GM19463 (cell line): ENCODE measurements around the gene OR51G2.
"Not testable (repeated sequence)": the region's sequence is repeated elsewhere in the genome, so short reads cannot be mapped to it uniquely, and the experiment has no call there.

Experiments used
- ATAC-seq: cut with Tn5 transposase; IDR thresholded peaks from one replicate; pipeline ENCODE4 v1.9.1; 2021; ENCODE audit warnings: mild to moderate bottlenecking, moderate library complexity; ENCODE audit not compliant: unreplicated experiment

The OR51G2 gene, protein sequence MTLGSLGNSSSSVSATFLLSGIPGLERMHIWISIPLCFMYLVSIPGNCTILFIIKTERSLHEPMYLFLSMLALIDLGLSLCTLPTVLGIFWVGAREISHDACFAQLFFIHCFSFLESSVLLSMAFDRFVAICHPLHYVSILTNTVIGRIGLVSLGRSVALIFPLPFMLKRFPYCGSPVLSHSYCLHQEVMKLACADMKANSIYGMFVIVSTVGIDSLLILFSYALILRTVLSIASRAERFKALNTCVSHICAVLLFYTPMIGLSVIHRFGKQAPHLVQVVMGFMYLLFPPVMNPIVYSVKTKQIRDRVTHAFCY

DNA sequence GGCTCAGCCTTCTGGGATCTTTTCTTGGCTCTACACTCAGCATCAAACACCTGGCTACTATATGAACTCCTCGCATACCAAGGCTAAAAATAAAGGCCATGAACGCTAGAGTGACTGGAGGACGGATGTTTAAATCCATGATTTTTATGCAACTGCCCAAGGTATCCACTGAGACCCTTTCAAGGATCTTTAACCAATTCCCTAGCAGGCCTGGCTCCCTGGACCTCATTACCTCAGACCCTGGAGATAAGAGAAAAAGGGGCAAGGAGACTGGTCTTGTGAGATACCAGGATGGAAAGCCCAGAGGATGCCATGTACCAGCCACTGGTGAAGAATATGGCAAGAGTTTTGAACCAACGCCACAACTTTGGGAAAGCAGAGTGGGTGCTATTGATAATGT is at the start of gene OR51G2:
OR51G2 (minus strand) TSS at position 101 of the 400 bp plus-strand sequence. CDS start 3,687 bp downstream, outside the sequence.
- ATAC-seq: no peak

DNA sequence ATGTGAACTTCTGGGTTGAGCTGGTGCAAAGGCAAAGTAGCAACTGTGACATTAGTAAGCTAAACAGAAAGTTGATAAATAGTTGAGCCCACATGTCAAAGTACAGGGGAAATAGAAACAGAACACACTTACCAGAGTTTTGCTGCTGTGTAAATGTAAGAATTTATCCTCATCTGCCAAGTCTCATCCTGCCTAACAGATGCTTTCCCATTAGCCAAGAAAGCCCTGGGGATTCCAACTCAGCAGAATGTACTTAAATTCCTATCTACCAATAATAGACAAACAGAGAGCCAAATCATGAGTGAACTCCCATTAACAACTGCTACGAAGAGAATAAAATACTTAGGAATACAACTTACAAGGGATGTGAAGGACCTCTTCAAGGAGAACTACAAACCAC is 43.7 kb upstream of the OR51G2 start:
- no peak for ATAC-seq

DNA sequence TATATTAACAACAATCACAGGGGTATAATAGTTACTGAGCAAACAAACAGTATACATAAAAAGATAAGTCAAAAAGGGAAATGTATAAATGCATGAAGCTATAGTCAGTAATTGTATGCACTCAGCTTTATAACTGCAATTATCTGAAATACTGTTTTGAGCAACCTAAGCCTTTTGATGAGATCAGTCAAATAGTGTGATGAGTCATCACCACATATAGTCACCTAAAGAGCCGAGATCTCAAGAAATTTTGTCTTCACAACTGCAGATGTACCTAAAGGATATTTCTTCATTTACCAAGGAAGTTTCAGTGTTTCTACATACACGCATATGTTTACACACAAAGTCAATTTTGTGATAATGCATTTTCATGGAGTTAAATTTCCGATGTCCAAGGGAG is 41.7 kb upstream of the OR51G2 start:
- ATAC-seq: no peak

DNA sequence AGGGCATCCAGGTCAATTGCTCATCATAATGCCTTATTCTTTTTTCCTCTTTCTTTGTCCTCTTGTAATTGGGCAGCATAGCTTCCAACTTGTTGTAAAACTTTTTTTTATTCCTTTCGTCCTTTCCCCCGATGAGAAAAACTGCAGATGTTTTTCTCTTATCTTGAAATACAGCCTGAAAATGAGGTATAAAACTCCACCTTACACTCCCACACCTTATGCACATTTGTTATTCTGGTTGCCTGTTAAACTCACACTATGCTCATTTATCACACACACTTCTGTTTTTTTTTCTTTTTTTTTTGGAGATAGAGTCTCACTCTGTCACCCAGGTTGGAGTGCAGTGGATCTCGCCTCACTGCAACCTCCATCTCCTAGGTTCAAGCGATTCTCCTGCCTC is 38.2 kb upstream of the OR51G2 start:
- ATAC-seq: no peak

DNA sequence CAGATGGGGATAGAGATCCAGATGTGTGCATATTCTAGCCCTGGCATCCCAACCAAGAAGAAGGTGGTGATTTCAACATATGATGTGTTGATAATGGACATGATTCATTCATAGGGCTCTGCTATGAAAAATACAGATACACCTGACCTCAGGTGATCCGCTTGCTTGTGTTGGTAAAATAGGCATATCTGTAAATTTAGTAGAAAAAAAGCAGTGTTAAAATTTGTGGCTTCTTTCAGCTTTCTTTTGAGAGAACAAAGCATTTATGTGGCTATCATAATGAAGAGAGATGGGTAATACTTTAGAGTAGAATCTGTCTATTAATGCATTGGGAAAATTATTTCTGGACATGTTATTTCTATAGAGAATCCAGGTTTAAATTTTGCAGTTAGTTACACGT is 36.5 kb upstream of the OR51G2 start, which contains the start of gene OR51A2:
OR51A2 (minus strand) TSS at position 101 of the 400 bp plus-strand sequence; CDS start at position 101, 0 bp downstream.
- not testable (repeated sequence) for ATAC-seq

DNA sequence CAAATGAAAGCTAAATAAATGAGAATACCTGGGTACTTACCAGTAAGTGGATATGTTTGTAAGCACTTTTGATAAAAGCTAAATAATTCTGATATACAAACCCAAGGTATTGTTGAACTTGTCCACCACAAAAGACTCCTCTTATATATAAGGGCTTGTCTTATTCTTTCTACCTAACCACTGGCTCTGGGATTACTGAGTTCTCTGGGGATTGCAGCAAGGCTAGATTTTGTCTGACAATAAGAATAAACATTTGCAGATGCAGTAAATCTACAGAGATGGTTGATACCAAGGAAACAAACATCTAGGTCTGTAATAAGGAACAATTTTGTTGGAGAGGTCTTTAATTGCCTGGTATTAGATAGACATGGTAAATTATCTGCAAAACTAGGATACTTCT is 28.4 kb upstream of the OR51G2 start, which contains the start of gene OR51A4:
OR51A4 (minus strand) TSS at position 101 of the 400 bp plus-strand sequence. CDS start 505 bp downstream, outside the sequence.
- ATAC-seq: no peak

DNA sequence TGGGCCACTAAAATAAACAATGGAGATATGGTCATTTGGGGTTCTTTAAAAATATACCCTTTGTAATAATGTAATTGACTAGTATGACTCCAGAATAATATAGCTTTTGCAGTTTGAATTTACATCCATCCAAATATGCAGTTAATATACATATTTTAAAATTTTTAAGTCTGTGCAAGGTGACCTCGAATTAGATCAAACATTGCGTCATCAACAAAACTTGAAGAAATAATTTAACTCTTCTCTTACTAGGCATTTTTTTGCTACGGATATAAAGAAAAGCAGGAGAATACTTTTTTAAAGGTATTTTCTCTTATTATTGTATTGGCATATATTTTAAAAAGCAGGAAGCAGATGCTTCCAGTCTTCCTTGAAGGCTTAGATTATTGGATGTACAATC is 17.6 kb upstream of the OR51G2 start:
- ATAC-seq: no peak

DNA sequence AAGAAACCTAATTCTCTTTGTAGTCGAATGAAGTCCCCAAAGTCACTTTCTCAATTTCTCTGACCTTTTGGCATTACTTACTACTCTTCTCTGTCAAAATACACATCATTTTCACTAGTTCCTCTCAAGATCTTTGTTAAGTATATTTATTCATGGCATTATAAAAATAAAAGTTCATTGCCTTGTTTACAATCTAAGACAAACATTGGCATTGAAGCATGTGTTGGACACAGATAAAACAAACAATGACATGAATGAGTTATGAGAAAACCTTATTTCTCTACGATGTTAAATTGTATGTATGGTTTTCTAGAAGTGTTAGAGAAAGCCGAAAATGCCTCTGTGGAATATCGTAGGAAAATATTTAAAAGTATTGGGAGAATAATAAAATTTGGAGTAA is 13.6 kb upstream of the OR51G2 start:
- ATAC-seq: no peak

DNA sequence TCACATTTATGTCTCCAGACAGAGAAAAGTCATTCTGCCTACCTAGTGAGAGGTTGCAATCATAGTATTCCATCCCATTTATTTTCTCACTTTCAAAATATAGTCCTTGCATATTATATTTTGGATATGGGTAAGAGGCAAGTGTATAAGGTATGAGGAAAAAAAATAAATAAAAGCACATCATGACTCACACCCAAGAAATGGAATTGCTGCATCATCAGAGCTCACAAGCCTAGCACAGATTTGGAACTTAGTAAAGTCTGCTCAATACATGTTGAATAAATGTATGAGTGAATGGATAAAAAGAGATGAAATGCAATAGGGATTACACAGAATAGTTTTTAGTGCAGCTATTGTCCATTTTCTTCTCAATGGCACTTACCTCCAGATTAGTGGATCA is 7.5 kb upstream of the OR51G2 start:
- no peak for ATAC-seq

DNA sequence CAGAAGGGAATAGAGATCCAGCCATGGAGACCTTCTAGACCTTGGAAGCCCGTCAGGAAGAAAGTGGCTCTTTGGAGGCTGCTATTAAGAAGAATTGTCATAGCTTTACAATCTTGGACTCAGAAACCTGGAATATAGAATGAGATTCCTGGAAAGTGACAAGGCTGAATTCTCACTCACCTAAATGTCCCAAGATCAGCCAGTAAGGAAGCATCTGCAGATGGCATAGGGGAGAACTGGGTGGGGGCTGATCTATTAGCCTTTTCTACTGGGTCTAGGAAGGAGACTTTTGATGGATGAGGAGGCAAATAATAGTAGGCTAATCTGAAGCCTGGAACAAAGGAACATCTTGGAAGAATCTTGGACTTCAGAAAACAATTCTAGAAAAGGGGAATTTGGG is 5.1 kb upstream of the OR51G2 start, which contains the start of gene OR51G1:
OR51G1 (minus strand) TSS at position 101 of the 400 bp plus-strand sequence; CDS start at position 101, 0 bp downstream.
- no peak for ATAC-seq

DNA sequence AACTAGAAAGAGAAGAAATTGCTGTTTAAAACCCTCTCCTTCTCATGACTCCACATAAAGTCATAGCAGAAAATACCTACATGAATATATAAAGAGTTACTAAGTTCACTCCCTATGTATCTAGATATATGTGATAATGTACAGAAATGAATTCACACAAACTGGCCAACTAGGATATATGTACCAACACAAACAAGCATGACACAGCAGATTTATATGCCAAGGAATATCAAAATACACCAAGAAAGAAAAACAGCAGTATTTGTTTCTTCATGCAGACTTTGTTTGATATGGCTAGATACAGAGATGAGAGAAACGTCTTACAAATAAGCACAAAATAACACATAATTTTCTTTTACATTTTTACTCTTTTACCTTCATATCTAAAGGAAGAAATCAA is 3.2 kb upstream of the OR51G2 start:
- no peak for ATAC-seq

DNA sequence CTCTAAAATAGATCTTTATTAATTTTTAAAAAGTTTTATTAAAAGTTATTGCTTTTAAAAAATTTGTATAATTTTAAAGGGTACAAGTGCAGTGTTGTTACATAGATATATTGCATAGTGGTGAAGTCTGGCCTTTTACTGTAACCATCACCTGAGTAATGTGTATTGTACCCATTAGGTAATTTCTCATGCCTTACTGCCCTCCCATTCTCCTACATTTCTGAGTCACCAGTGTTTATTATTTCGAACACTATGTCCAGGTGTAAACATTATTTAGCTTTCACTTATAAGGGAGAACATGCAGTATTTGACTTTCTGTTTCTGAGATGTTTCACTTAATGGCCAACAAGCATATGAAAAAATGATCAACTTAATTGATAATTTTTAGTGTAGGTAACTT is 2.6 kb upstream of the OR51G2 start:
- ATAC-seq: no peak

DNA sequence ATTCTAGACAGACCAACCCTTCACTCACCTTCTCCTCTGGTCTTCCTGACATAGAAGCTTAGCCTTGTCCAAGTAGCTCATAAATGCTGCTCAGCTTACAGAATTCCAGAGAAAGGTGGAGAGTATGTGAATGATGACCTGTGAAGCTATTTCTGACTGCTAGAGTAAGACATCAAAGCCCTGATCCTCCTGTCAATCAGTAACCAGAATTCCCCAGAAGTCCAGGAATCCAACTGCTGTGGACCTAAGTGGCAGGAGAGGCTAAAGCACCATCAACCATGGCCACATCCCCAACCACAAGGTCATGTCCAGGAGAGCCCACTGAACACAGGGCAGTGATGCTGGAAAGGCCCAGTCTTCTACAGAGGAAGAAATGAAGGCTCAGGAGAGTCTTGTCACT is 2.6 kb downstream of the OR51G2 start:
- ATAC-seq: no peak

DNA sequence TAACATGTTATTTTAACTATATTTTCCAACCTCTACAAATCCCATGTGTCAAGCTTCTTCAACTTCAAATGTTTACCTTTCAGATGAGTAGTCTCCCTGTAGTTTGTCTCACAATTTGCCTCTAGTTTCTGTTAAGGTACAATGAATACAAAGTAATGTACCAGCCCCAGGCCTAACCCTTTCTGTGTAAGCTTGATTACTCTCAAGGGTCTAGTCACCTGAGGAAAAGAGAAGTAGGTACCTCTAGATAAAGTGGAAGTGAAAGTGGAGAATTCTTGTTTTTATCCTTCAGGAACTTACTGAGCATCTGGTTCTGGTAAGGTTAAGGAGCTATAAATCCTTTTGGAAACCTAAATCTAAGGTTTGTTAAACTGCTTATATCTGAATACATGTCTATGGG is 15.7 kb downstream of the OR51G2 start, which contains the start of gene OR51A7:
OR51A7 (plus strand) TSS at position 300 of the 400 bp plus-strand sequence. CDS start 3,587 bp downstream, outside the sequence.
- ATAC-seq: no peak

DNA sequence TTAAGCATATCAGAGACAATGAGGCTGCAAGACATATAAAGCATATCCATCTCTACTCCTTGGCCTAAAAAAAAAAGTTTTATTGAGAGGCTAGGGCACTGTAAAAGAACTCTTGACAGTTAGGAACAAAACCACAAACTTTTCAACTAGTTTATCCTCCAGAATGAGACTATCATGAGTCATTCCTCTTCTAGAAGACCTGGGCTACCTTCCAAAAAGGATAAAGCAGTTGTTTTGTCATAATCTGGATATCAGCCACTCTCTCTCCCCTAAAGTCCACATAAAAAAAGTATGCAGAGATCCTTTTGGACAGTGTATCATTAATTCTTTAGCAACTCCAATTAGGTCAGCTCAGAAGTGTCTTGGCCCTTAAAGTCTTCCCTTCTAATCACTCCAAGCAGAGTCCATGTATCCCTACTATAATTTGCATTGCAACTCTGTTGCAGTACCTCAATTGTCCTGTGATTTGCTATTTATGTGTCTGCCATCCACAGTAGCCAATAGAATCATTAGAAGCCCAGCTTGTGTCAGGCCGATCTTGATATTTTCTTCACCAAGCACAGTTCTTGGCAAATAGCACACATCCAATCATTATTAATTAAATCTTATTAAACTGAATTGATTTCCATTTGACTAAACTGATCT is 27.0 kb downstream of the OR51G2 start:
- no peak for ATAC-seq

DNA sequence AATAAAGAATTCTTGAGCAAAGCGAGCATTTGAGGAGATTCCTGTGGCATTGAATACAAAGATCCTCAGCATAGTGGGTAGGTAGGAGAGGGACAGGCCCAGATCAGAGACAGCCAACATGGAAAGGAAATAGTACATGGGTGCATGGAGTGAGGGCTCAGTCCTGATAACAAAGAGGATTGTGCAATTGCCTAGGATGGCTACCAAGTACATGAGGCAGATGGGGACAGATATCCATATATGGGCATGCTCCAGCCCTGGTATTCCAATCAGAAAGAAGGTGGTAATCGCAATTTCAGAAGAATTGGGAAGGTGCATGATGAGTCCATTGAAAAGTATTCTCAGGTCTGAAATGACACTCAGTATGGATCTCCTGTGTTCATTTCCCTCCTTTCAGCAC is 28.9 kb downstream of the OR51G2 start:
- no peak for ATAC-seq

DNA sequence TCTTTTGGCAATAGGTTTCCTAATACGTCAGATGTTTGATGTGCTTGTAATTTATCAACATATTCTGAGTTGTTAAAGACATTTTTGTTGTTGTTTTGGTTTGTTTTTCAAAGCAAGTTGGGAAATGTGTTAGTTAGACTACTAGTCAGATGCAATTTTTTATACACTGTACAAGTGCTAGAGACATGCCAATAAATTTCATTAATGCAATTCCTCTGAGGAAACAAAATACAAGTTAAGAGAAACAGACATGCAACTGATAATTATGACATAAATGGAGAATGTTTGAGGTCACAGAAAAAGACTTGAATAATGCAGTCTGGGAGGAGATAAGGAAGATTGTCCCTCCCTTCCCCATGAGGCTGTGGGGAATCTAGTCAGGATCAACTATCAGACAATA is 31.6 kb downstream of the OR51G2 start:
- ATAC-seq: no peak

DNA sequence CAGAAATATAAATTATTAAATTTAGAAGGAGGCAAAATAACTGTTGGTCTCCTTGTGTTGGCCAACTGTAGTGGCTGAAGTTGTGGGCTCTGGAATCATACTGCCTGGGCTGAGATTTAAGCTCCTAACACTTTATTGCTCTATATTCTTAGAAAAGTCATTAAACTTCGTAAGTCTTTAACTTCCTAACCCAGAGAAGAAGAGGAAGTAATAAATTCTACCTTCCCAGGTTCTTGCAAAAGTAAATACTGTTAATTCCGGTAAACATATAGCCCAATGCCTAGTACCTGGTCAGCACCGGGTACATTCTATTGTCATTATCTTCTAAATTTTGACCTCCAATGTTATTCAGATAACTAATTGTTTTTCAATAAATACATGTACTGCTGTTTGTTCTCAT is 33.0 kb downstream of the OR51G2 start:
- ATAC-seq: no peak

DNA sequence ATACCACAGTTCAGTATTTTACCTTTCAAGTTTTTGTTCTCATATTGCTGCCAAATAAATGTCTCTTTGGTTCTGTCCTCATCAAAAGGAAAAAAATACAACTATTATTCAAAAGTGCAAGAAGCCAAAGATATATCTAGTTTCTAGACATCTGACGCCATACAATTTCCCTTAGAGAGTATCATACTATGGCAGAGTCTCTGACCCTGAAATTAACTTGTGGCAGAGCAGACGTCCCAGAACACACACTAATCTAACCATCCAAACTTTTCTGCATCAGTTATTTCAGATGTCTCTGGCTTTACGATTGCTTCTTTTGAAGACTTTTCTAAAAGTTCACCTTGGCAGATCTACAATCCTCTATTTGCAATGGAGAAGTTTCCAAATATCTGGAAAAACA is 34.8 kb downstream of the OR51G2 start:
- no peak for ATAC-seq

DNA sequence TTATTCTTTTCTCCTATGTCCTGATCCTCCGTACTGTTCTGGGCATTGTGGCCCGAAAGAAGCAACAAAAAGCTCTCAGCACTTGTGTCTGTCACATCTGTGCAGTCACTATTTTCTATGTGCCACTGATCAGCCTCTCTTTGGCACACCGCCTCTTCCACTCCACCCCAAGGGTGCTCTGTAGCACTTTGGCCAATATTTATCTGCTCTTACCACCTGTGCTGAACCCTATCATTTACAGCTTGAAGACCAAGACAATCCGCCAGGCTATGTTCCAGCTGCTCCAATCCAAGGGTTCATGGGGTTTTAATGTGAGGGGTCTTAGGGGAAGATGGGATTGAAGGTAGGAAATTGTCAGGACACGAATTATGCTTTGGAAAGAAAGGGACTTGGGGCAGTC is 36.6 kb downstream of the OR51G2 start:
- ATAC-seq: no peak

DNA sequence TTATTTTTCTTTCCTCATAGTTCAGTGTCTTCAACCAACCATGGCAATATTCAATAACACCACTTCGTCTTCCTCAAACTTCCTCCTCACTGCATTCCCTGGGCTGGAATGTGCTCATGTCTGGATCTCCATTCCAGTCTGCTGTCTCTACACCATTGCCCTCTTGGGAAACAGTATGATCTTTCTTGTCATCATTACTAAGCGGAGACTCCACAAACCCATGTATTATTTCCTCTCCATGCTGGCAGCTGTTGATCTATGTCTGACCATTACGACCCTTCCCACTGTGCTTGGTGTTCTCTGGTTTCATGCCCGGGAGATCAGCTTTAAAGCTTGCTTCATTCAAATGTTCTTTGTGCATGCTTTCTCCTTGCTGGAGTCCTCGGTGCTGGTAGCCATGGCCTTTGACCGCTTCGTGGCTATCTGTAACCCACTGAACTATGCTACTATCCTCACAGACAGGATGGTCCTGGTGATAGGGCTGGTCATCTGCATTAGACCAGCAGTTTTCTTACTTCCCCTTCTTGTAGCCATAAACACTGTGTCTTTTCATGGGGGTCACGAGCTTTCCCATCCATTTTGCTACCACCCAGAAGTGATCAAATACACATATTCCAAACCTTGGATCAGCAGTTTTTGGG is 37.2 kb downstream of the OR51G2 start, which contains the start of gene OR51T1:
OR51T1 (plus strand) TSS at position 41 of the 641 bp plus-strand sequence; CDS start at position 41, 0 bp downstream.
- ATAC-seq: no peak
